ENCODE data around the gene LMO7.

Gene LMO7

GRCh38 chr13:75876142-75877050 lies 240.3 kb downstream of the LMO7 start:
- H3K79me2 ChIP-seq (ENCODE audit: insufficient read depth, low read length) = no peaks in the 10 kb centered on the region
- H3K27ac ChIP-seq (ENCODE audit: low read depth, low read length, poor library complexity, severe bottlenecking) = no peak overlapping the region
- H3K4me3 ChIP-seq (ENCODE audit: low read depth, low read length, poor library complexity, severe bottlenecking) = no peak overlapping the region
- H2AFZ ChIP-seq (ENCODE audit: low read length) = no peak overlapping the region
- no peak overlapping the region for H3K4me2 ChIP-seq (ENCODE audit: low read length)
- H3K9me2 ChIP-seq (ENCODE audit: low read depth, low read length) = no peaks in the 10 kb centered on the region
- no peaks in the 10 kb centered on the region for H3K36me3 ChIP-seq (ENCODE audit: insufficient read depth, low read length)
- H3F3A ChIP-seq (ENCODE audit: insufficient read depth, low read length) = no peaks in the 10 kb centered on the region
- no peak for TF ChIP-seq EZH2 (IDR thresholded peaks at IDR 0.05; ENCODE audit: borderline replicate concordance, low read length)
- TF ChIP-seq, protein P1, sequence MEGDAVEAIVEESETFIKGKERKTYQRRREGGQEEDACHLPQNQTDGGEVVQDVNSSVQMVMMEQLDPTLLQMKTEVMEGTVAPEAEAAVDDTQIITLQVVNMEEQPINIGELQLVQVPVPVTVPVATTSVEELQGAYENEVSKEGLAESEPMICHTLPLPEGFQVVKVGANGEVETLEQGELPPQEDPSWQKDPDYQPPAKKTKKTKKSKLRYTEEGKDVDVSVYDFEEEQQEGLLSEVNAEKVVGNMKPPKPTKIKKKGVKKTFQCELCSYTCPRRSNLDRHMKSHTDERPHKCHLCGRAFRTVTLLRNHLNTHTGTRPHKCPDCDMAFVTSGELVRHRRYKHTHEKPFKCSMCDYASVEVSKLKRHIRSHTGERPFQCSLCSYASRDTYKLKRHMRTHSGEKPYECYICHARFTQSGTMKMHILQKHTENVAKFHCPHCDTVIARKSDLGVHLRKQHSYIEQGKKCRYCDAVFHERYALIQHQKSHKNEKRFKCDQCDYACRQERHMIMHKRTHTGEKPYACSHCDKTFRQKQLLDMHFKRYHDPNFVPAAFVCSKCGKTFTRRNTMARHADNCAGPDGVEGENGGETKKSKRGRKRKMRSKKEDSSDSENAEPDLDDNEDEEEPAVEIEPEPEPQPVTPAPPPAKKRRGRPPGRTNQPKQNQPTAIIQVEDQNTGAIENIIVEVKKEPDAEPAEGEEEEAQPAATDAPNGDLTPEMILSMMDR (IDR thresholded peaks at IDR 0.05; ENCODE audit: low read length) = peak; percentile 89
- no peaks in the 10 kb centered on the region for H3K4me1 ChIP-seq (ENCODE audit: insufficient read depth, low read length, severe bottlenecking)
- no peak overlapping the region for H3K9ac ChIP-seq (ENCODE audit: low read length)
- H3K9me3 ChIP-seq (ENCODE audit: low read length) = no peaks in the 10 kb centered on the region
- H3K27me3 ChIP-seq (ENCODE audit: insufficient read depth, low read length) = 0 out of 2 replicates have a peak, but pooled peaks cover 3% of the 10 kb centered on the region
- no peaks in the 10 kb centered on the region for H4K20me1 ChIP-seq (ENCODE audit: insufficient read depth, low read length)

- no peak overlapping the region for H3K4me2 ChIP-seq (ENCODE audit: low read length)
- no peaks in the 10 kb centered on the region for H3K27me3 ChIP-seq (ENCODE audit: insufficient read depth, low read length)
- no peak overlapping the region for H3K4me3 ChIP-seq (ENCODE audit: low read depth, low read length, poor library complexity, severe bottlenecking)
- no peak overlapping the region for H3K9ac ChIP-seq (ENCODE audit: low read length)
- H3K79me2 ChIP-seq (ENCODE audit: insufficient read depth, low read length) = no peaks in the 10 kb centered on the region
- no peaks in the 10 kb centered on the region for H4K20me1 ChIP-seq (ENCODE audit: insufficient read depth, low read length)
- H3K9me2 ChIP-seq (ENCODE audit: low read depth, low read length) = no peaks in the 10 kb centered on the region
- H3K27ac ChIP-seq (ENCODE audit: low read depth, low read length, poor library complexity, severe bottlenecking) = no peak overlapping the region
- H3F3A ChIP-seq (ENCODE audit: insufficient read depth, low read length) = no peaks in the 10 kb centered on the region
- no peak overlapping the region for H2AFZ ChIP-seq (ENCODE audit: low read length)
- TF ChIP-seq, protein P1 (IDR thresholded peaks at IDR 0.05; ENCODE audit: low read length) = no peak
- TF ChIP-seq EZH2 (IDR thresholded peaks at IDR 0.05; ENCODE audit: borderline replicate concordance, low read length) = no peak
- no peaks in the 10 kb centered on the region for H3K4me1 ChIP-seq (ENCODE audit: insufficient read depth, low read length, severe bottlenecking)
- no peaks in the 10 kb centered on the region for H3K36me3 ChIP-seq (ENCODE audit: insufficient read depth, low read length)
- H3K9me3 ChIP-seq (ENCODE audit: low read length) = no peaks in the 10 kb centered on the region
These were observed 240.9 kb downstream of the LMO7 start for GRCh38 chr13:75877071-75877470.

GRCh38 chr13:75879656-75880055 lies 243.5 kb downstream of the LMO7 start:
- Histone ChIP-seq H3K4me2 (ENCODE audit: low read length) (no peak overlapping the region), H3K4me3 (ENCODE audit: low read depth, low read length, poor library complexity, severe bottlenecking) (no peak overlapping the region), H3F3A (ENCODE audit: insufficient read depth, low read length) (no peaks in the 10 kb centered on the region), H3K27ac (ENCODE audit: low read depth, low read length, poor library complexity, severe bottlenecking) (no peak overlapping the region), H3K79me2 (ENCODE audit: insufficient read depth, low read length) (no peaks in the 10 kb centered on the region), H3K27me3 (ENCODE audit: insufficient read depth, low read length) (peaks cover 4% of the 10 kb centered on the region; the same call in 1 of the 2 replicates), H4K20me1 (ENCODE audit: insufficient read depth, low read length) (no peaks in the 10 kb centered on the region), H2AFZ (ENCODE audit: low read length) (no peak overlapping the region), H3K9ac (ENCODE audit: low read length) (no peak overlapping the region), H3K9me2 (ENCODE audit: low read depth, low read length) (no peaks in the 10 kb centered on the region), H3K4me1 (ENCODE audit: insufficient read depth, low read length, severe bottlenecking) (no peaks in the 10 kb centered on the region), H3K36me3 (ENCODE audit: insufficient read depth, low read length) (no peaks in the 10 kb centered on the region), H3K9me3 (ENCODE audit: low read length) (no peaks in the 10 kb centered on the region)
- TF ChIP-seq EZH2 (IDR thresholded peaks at IDR 0.05; ENCODE audit: borderline replicate concordance, low read length) = no peak
- TF ChIP-seq, protein P1 (IDR thresholded peaks at IDR 0.05; ENCODE audit: low read length) = no peak
